Measurements from ENCODE around the gene WNT3A.

- TF ChIP-seq CTCF (IDR thresholded peaks at IDR 0.05) (no peak), GABPA (IDR thresholded peaks at IDR 0.05; ENCODE audit: low read depth) (no peak), EP300 (IDR thresholded peaks at IDR 0.05; ENCODE audit: borderline replicate concordance in 1 of 2, low read depth in 1 of 2, low read length in 1 of 2) (no peak), FOXJ3 (CRISPR knock-in tag; IDR thresholded peaks at IDR 0.05) (no peak)
These were observed 70.1 kb downstream of the WNT3A start for GRCh38 chr1:228076796-228077430.

Measured in SK-N-SH (cell line).